Measurements from ENCODE around the gene SPTLC3. TPM values are rescaled to one million over a fixed set of nuclear protein-coding genes. Genes with fewer than 3 reads are reported as not detected.

The SPTLC3 gene
- total and polyA plus RNA-seq, 2 of the 13 experiments (the other 11 are each of a cell fraction or from before 2014, with no cell fraction given): 20.5 to 95.6 TPM

DNA sequence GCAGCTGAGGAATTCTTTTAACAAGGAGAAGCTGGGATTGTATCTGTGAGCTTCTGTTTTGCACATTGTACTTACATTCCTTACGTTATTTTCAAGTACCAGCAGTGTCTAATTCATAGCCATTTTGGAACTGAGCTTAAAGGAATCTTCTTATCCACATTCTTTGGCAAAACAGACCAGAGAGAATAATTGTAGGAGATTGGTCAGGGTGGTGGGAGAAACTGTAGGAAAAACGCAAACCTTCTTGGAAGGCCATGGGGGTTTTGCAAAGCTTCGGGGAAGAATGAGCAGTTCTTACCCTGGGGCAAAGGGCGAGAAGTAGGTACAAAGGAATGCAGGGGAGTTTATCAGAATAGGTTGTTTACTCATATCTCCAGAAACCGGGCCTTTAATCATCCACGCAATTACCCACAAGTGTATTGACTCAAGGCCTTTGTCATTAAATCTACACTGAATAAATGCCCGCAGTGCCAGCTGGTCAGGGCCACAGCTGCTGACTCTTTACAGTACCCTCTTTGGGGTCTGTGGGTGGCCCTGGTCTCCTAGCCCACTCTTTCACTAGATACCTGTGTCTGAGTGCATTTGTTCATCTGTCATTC, 39.6 kb upstream of the SPTLC3 start:
- CTCF ChIA-PET (ENCODE audit: low intra/inter-chr PET ratio, low total read pairs): interaction anchor here (2.5 to 6.2 kb wide), 2 partner anchors 44 to 137 kb away, joined by 17 to 164 read pairs; no protein-coding TSS in a partner anchor
- Histone ChIP-seq H3K9me3 (ENCODE audit: low read length) (peaks cover 23% of the 10 kb centered on the region), H3K79me2 (ENCODE audit: insufficient read depth, low read length) (no peaks in the 10 kb centered on the region), H2AFZ (ENCODE audit: low read length) (no peak overlapping the region), H3K4me2 (ENCODE audit: low read depth, low read length) (no peak overlapping the region), H3K4me3 (replicated peaks in 1 of 3; ENCODE audit: insufficient read depth in 1 of 3, low read depth in 2 of 3, low read length in 3 of 3) (no peak overlapping the region), H3K27ac (ENCODE audit: extremely low read length, insufficient read depth, low read length) (no peak overlapping the region), H3K27me3 (ENCODE audit: control insufficient read depth in 1 of 2, insufficient read depth in 2 of 2, low read length in 2 of 2) (no peaks in the 10 kb centered on the region), H3K36me3 (replicated peaks in 1 of 2; ENCODE audit: control insufficient read depth in 1 of 2, insufficient read depth in 2 of 2, low read length in 2 of 2) (no peaks in the 10 kb centered on the region), H4K20me1 (ENCODE audit: insufficient read depth, low read length) (no peaks in the 10 kb centered on the region), H3K4me1 (ENCODE audit: insufficient read depth, low read length) (peaks cover 19% of the 10 kb centered on the region), H3K9ac (ENCODE audit: insufficient read depth, low read depth, low read length) (no peak overlapping the region)
- POLR2A ChIA-PET: no interaction called here
- 27% methylated on average over 7 of the region's 7 CpGs for WGBS (ENCODE audit: low lambda C conversion rate)
- DNase-seq (ENCODE audit: low spot score): peak; percentile 47
- no peak for ATAC-seq
- no TSS peak for BruUV-seq (replicated peaks)
- intact Hi-C loops (cut with micrococcal nuclease; ENCODE audit: unreplicated experiment): no loop called here
- no peak for FAIRE-seq
- in situ Hi-C loops (cut with HindIII; ENCODE audit: extremely low pct_ligation_motif_present, low pct_unique_long_range_greater_than_20kb): loop anchor here (5.0 to 25.0 kb wide), 2 partner anchors 42 to 318 kb away; no protein-coding TSS in a partner anchor
- TF ChIP-seq FOXA1 (IDR thresholded peaks at IDR 0.05) (no peak), FOXA1 (CRISPR knock-in tag; IDR thresholded peaks at IDR 0.05) (peak; percentile 26; the same call in 1 of the 2 replicates), NR2F6 (IDR thresholded peaks at IDR 0.05) (peak; percentile 20; the same call in 1 of the 2 replicates), NR2F6 (CRISPR knock-in tag; IDR thresholded peaks at IDR 0.05) (no peak), SETDB1 (CRISPR knock-in tag; IDR thresholded peaks at IDR 0.05; ENCODE audit: borderline replicate concordance) (peak; percentile 53; the same call in 1 of the 2 replicates), FOXA3 (CRISPR knock-in tag; IDR thresholded peaks at IDR 0.05) (0 out of 2 replicates have a peak, but pooled peaks have one; percentile 8), CEBPB (IDR thresholded peaks at IDR 0.05; ENCODE audit: borderline replicate concordance, low read depth, low read length) (no peak), TBX3 (IDR thresholded peaks at IDR 0.05; ENCODE audit: borderline replicate concordance) (no peak), PHF8 (CRISPR knock-in tag; IDR thresholded peaks at IDR 0.05) (0 out of 2 replicates have a peak, but pooled peaks have one; percentile 2), TCF7 (IDR thresholded peaks at IDR 0.05; ENCODE audit: low read depth) (peak; percentile 26; the same call in 1 of the 2 replicates), EEA1 (CRISPR knock-in tag; IDR thresholded peaks at IDR 0.05; ENCODE audit: borderline replicate concordance) (no peak), ISL2 (CRISPR knock-in tag; IDR thresholded peaks at IDR 0.05) (peak; percentile 74), ZNF143 (CRISPR knock-in tag; IDR thresholded peaks at IDR 0.05) (no peak), ZNF253 (CRISPR knock-in tag; IDR thresholded peaks at IDR 0.05; ENCODE audit: borderline replicate concordance) (peak; percentile 98; the same call in 1 of the 2 replicates)
- TF ChIP-seq, protein P1, sequence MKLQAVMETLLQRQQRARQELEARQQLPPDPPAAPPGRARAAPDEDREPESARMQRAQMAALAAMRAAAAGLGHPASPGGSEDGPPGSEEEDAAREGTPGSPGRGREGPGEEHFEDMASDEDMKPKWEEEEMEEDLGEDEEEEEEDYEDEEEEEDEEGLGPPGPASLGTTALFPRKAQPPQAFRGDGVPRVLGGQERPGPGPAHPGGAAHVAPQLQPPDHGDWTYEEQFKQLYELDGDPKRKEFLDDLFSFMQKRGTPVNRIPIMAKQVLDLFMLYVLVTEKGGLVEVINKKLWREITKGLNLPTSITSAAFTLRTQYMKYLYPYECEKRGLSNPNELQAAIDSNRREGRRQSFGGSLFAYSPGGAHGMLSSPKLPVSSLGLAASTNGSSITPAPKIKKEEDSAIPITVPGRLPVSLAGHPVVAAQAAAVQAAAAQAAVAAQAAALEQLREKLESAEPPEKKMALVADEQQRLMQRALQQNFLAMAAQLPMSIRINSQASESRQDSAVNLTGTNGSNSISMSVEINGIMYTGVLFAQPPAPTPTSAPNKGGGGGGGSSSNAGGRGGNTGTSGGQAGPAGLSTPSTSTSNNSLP (IDR thresholded peaks at IDR 0.05; ENCODE audit: low read depth, low read length): 0 out of 2 replicates have a peak, but pooled peaks have one; percentile 11
- TF ChIP-seq, protein P2, sequence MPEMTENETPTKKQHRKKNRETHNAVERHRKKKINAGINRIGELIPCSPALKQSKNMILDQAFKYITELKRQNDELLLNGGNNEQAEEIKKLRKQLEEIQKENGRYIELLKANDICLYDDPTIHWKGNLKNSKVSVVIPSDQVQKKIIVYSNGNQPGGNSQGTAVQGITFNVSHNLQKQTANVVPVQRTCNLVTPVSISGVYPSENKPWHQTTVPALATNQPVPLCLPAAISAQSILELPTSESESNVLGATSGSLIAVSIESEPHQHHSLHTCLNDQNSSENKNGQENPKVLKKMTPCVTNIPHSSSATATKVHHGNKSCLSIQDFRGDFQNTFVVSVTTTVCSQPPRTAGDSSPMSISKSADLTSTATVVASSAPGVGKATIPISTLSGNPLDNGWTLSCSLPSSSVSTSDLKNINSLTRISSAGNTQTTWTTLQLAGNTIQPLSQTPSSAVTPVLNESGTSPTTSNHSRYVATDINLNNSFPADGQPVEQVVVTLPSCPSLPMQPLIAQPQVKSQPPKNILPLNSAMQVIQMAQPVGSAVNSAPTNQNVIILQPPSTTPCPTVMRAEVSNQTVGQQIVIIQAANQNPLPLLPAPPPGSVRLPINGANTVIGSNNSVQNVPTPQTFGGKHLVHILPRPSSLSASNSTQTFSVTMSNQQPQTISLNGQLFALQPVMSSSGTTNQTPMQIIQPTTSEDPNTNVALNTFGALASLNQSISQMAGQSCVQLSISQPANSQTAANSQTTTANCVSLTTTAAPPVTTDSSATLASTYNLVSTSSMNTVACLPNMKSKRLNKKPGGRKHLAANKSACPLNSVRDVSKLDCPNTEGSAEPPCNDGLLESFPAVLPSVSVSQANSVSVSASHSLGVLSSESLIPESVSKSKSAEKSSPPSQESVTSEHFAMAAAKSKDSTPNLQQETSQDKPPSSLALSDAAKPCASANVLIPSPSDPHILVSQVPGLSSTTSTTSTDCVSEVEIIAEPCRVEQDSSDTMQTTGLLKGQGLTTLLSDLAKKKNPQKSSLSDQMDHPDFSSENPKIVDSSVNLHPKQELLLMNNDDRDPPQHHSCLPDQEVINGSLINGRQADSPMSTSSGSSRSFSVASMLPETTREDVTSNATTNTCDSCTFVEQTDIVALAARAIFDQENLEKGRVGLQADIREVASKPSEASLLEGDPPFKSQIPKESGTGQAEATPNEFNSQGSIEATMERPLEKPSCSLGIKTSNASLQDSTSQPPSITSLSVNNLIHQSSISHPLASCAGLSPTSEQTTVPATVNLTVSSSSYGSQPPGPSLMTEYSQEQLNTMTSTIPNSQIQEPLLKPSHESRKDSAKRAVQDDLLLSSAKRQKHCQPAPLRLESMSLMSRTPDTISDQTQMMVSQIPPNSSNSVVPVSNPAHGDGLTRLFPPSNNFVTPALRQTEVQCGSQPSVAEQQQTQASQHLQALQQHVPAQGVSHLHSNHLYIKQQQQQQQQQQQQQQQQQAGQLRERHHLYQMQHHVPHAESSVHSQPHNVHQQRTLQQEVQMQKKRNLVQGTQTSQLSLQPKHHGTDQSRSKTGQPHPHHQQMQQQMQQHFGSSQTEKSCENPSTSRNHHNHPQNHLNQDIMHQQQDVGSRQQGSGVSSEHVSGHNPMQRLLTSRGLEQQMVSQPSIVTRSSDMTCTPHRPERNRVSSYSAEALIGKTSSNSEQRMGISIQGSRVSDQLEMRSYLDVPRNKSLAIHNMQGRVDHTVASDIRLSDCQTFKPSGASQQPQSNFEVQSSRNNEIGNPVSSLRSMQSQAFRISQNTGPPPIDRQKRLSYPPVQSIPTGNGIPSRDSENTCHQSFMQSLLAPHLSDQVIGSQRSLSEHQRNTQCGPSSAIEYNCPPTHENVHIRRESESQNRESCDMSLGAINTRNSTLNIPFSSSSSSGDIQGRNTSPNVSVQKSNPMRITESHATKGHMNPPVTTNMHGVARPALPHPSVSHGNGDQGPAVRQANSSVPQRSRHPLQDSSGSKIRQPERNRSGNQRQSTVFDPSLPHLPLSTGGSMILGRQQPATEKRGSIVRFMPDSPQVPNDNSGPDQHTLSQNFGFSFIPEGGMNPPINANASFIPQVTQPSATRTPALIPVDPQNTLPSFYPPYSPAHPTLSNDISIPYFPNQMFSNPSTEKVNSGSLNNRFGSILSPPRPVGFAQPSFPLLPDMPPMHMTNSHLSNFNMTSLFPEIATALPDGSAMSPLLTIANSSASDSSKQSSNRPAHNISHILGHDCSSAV (CRISPR knock-in tag; IDR thresholded peaks at IDR 0.05; ENCODE audit: borderline replicate concordance): no peak
